VCaP (cell line): ENCODE measurements around the gene UAP1L1.
"Not testable (repeated sequence)": the region's sequence is repeated elsewhere in the genome, so short reads cannot be mapped to it uniquely, and the experiment has no call there.

ENCODE experiments used
- H3K27ac ChIP-seq: fragments of 450-650 bp; 2 replicates; pipeline ENCODE4 v1.5.1; 2017
- CTCF ChIP-seq: fragments of 450-650 bp; conservative IDR thresholded peaks from 2 replicates; pipeline ENCODE4 v1.5.1; 2017; ENCODE audit warnings: mild to moderate bottlenecking, moderate library complexity

UAP1L1 gene

DNA sequence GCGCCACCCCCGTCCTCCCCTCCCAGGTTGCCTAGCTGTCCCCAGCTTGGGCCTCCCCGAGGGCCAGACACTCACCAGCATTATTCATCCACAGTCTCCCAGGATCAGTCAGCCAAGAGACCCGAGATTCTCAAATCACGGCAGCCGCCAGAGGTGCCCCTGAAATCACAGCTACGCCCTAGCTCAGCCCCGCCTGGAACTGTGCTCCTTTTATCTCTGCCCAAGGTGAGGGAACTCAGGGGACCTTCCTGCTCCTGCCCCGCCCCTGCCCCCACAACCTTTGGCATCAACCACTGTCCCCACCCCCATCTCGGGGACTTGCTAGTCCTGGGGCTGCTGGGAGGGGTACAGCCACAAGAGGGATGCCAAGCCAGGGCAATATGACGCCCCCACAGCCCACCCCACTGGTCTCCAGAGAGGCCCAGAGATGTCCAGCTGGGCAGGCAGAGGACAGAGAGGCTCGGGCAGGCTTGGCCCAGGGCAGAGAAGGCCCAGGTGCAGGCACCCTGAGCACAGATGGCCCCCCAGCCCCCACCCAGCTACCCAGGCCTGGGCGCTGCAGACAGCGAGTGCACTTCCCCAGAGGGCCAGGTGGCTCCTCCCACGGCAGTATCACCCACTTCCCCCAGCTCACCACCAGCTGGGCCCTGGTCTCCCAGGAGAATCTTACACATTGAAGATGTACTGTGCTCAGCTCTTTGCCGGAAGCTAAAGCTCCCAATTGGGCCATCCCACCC lies 45.2 kb upstream of the UAP1L1 start, which contains the start of gene FUT7:
FUT7 (minus strand) TSS at position 185 of the 737 bp plus-strand sequence; CDS start at position 88, 97 bp downstream.
- no peak for TF ChIP-seq CTCF
- no peak within 1 kb of the TSS for H3K27ac ChIP-seq

DNA sequence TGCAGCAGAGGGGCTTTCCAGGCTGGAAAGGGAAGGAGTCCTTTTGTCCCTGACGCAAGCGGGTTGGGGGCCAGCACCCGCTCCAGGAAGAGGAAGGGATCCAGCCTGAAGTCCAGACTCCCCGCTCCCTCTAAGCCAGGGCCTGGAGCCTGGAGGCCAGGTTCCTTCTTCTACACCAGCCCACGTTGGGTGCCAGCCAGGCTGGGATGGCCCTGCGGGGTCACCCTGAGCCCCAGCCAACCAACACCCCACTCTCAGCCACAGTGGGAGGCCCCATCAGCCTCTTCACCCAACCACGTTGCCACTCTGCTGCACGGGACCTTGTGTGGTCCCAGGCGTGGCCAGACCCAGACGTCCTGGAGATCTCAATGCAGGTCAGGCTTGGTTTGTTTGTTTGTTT lies 44.5 kb upstream of the UAP1L1 start:
- no peak overlapping the region for H3K27ac ChIP-seq

DNA sequence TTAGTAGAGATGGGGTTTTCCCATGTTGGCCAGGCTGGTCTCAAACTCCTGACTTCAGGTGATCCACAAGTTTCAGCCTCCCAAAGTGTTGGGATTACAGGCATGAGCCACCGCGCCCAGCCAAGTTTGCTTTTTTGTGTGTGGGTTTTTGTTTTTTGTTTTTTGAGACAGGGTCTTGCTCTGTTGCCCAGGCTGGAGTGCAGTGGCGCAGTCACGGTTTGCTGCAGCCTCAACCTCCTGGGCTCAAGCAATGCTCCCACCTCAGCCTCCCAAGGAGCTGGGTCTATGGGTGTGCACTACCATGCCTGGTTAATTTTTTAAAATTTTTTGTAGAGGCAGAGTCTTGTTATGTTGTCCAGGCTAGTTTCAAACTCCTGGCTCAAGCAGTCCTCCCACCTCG lies 43.8 kb upstream of the UAP1L1 start:
- not testable (repeated sequence) for H3K27ac ChIP-seq

More for the DNA sequence above, 44.5 kb upstream of the UAP1L1 start:
- TF ChIP-seq CTCF, result no peak

GRCh38 chr9:137034039-137034708 lies 43.1 kb upstream of the UAP1L1 start:
- peak overlapping the region; percentile 91 for H3K27ac ChIP-seq
- no peak for TF ChIP-seq CTCF

DNA sequence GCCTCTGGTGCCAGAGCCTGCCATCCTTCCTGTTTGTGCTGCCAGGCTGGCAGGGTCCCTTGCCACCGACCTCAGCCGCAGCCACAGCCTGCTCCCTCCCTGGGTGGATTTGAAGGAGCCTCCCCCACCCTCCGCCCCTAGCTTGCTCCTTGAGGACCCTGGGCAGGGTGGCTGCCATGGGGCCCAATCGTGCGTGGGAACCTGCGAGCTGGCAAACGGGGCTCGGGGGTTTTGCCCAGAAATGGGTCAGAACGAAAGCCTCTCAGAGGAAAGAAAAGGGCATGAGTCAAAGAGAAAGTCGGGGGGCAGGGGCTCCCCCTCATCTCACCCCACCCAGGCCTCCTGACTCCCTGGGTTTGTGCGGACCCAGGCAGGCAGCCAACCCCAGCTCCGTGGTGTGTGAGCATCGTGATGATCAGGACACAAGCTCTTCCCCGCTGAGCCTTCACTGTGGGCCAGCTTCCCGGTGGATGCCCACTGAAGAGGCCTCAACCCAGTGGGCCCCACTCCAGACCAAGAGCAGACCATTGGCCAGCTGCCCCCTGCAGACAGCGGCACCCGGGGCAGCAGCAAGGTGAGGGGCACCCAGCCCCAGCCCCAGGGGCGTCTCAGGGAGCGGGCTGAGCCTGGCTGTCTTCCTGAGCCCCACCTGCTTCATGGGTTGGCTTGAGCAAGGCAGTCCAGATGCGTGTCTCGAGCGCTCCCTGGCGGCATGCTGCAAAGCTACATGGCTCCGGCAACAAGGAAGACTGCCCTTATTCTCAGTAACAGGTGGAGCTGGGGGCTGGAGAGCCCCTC lies 42.4 kb upstream of the UAP1L1 start:
- peak; percentile 97 for TF ChIP-seq CTCF
- peak overlapping the region; percentile 91 for H3K27ac ChIP-seq

- peak; percentile 64 for TF ChIP-seq CTCF
- peak overlapping the region; percentile 91 for H3K27ac ChIP-seq
These were observed 41.8 kb upstream of the UAP1L1 start for GRCh38 chr9:137035507-137035834.

- peak overlapping the region; percentile 91 for H3K27ac ChIP-seq
- no peak for TF ChIP-seq CTCF
These were observed 41.4 kb upstream of the UAP1L1 start for GRCh38 chr9:137035937-137036336.
